KOPT-K1 (cell line): Measurements from ENCODE around the gene PPM1E.
"Not testable (repeated sequence)": the region's sequence is repeated elsewhere in the genome, so short reads cannot be mapped to it uniquely, and the experiment has no call there.

Experiments
- H3K27ac ChIP-seq: fragments of 200-600 bp; sonication (generic); 2 replicates; pipeline ENCODE4 v1.5.1; 2016; ENCODE audit warnings: antibody characterized with exemption, mild to moderate bottlenecking, low read depth, low read length; ENCODE audit not compliant: poor library complexity, severe bottlenecking
- H3K36me3 ChIP-seq: fragments of 200-600 bp; sonication (generic); 2 replicates; pipeline ENCODE4 v1.5.1; 2017; ENCODE audit warnings: antibody characterized with exemption, mild to moderate bottlenecking, low read length, moderate library complexity; ENCODE audit not compliant: insufficient read depth
- H3K9me3 ChIP-seq: fragments of 200-600 bp; sonication (generic); 2 replicates; pipeline ENCODE4 v1.5.1; 2017; ENCODE audit warnings: antibody characterized with exemption, low read length, mild to moderate bottlenecking; ENCODE audit not compliant: insufficient read depth, poor library complexity, severe bottlenecking

PPM1E gene

GRCh38 chr17:58806046-58806445 lies 50.4 kb downstream of the PPM1E start:
- H3K27ac ChIP-seq, result no peak overlapping the region
- H3K36me3 ChIP-seq, result no peaks in the 10 kb centered on the region
- peaks cover 9% of the 10 kb centered on the region for H3K9me3 ChIP-seq

GRCh38 chr17:58808609-58809563 lies 53.2 kb downstream of the PPM1E start:
- no peak overlapping the region for H3K27ac ChIP-seq
- H3K36me3 ChIP-seq, result no peaks in the 10 kb centered on the region
- no peaks in the 10 kb centered on the region for H3K9me3 ChIP-seq

- Histone ChIP-seq H3K36me3 (no peaks in the 10 kb centered on the region), H3K9me3 (no peaks in the 10 kb centered on the region), H3K27ac (no peak overlapping the region)
Measured at GRCh38 chr17:58809564-58809936, 53.9 kb downstream of the PPM1E start.

GRCh38 chr17:58811290-58811689 lies 55.6 kb downstream of the PPM1E start:
- no peaks in the 10 kb centered on the region for H3K9me3 ChIP-seq
- H3K27ac ChIP-seq, result no peak overlapping the region
- no peaks in the 10 kb centered on the region for H3K36me3 ChIP-seq

GRCh38 chr17:58813712-58814111 lies 58.1 kb downstream of the PPM1E start:
- H3K36me3 ChIP-seq, result no peaks in the 10 kb centered on the region
- no peak overlapping the region for H3K27ac ChIP-seq
- H3K9me3 ChIP-seq, result no peaks in the 10 kb centered on the region

GRCh38 chr17:58818654-58819053 lies 63.0 kb downstream of the PPM1E start:
- H3K27ac ChIP-seq, result no peak overlapping the region
- H3K9me3 ChIP-seq, result no peaks in the 10 kb centered on the region
- no peaks in the 10 kb centered on the region for H3K36me3 ChIP-seq

GRCh38 chr17:58822148-58823050 lies 66.7 kb downstream of the PPM1E start:
- Histone ChIP-seq H3K27ac (no peak overlapping the region), H3K36me3 (no peaks in the 10 kb centered on the region), H3K9me3 (no peaks in the 10 kb centered on the region)

- Histone ChIP-seq H3K36me3 (no peaks in the 10 kb centered on the region), H3K9me3 (no peaks in the 10 kb centered on the region), H3K27ac (no peak overlapping the region)
Measured at GRCh38 chr17:58823051-58823525, 67.4 kb downstream of the PPM1E start.

GRCh38 chr17:58829172-58829637 lies 73.6 kb downstream of the PPM1E start:
- Histone ChIP-seq H3K36me3 (no peaks in the 10 kb centered on the region), H3K27ac (no peak overlapping the region), H3K9me3 (peaks cover 3% of the 10 kb centered on the region)

GRCh38 chr17:58831780-58832179 lies 76.1 kb downstream of the PPM1E start:
- Histone ChIP-seq H3K9me3 (peaks cover 3% of the 10 kb centered on the region), H3K36me3 (no peaks in the 10 kb centered on the region), H3K27ac (no peak overlapping the region)

- Histone ChIP-seq H3K36me3 (no peaks in the 10 kb centered on the region), H3K9me3 (peaks cover 3% of the 10 kb centered on the region)
Measured at GRCh38 chr17:58832514-58832913, 76.9 kb downstream of the PPM1E start.

GRCh38 chr17:58837699-58838098 lies 82.0 kb downstream of the PPM1E start:
- Histone ChIP-seq H3K27ac (no peak overlapping the region), H3K36me3 (no peaks in the 10 kb centered on the region), H3K9me3 (peaks cover 2% of the 10 kb centered on the region)

More at GRCh38 chr17:58832514-58832913, 76.9 kb downstream of the PPM1E start:
- no peak overlapping the region for H3K27ac ChIP-seq

GRCh38 chr17:58840820-58841612 lies 85.4 kb downstream of the PPM1E start:
- Histone ChIP-seq H3K36me3 (no peaks in the 10 kb centered on the region), H3K9me3 (no peaks in the 10 kb centered on the region), H3K27ac (no peak overlapping the region)

GRCh38 chr17:58846413-58846812 lies 90.8 kb downstream of the PPM1E start:
- H3K27ac ChIP-seq, H3K9me3 ChIP-seq, H3K36me3 ChIP-seq: not testable (repeated sequence)
